ENCODE data around the gene PCYOX1L. TPM values are rescaled to one million over a fixed set of nuclear protein-coding genes. Genes with fewer than 3 reads are reported as not detected.
A peak's percentile ranks its signal among the peaks of the same experiment; 100 is the strongest.

Gene PCYOX1L
- total RNA-seq, 1 experiment from 2014 or later = 8.3 TPM

DNA sequence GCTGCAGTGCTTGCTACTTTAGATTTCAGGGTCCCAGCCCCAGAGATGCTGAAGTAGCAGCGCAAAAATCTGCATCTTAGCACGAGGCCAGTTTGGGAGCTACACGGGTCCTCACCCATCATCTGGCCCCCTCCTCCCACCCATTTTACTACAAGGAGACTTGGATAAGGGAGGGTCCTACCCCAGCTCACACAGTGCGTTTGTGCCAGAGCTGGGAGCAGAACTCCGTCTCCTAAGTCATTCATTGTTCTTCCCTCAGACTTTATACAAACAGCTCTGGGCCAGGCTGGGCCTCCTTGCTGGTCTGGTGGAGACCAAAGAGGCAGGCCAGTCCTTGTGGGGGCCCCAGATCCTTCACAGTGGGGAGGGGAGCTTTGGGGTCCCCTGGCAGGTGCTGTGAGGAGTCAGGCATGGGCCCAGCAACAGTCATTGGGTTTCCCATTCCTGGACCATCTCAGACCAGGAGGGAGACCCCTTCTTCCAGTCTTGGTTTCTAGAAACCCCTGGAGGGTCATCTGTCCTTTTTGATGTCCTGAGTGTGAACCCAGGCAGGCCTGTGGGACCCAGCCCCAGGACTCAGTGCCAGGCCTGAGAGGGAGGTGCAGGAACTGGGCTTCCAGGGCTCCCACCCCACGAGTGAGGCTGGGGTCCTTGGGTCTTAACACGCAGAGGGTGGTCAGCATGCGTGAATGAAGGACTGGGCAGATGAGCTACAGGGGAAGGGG lies 23.6 kb downstream of the PCYOX1L start:
- intact Hi-C loops (cut with micrococcal nuclease; ENCODE audit: unreplicated experiment) = no loop called here
- CTCF ChIA-PET = interaction anchor here (0.5 to 2.5 kb wide), 9 partner anchors 10 to 237 kb away, joined by 3 to 31 read pairs (median 3); no protein-coding TSS in a partner anchor
- H3K27me3 ChIP-seq (ENCODE audit: insufficient read depth, low read depth) = no peaks in the 10 kb centered on the region
- POLR2A ChIA-PET (ENCODE audit: unreplicated experiment) = interaction anchor here (0.6 kb wide), 2 partner anchors 59 to 893 kb away, joined by 3 to 4 read pairs; no protein-coding TSS in a partner anchor
- H3K4me1 ChIP-seq (replicated peaks; ENCODE audit: insufficient read depth) = no peaks in the 10 kb centered on the region
- no peaks in the 10 kb centered on the region for H3K9me3 ChIP-seq (ENCODE audit: insufficient read depth, low read depth)
- no peak for DNase-seq
- no TSS peak for BruUV-seq (replicated peaks)
- H2AFZ ChIP-seq = no peak overlapping the region; the same call in 1 of the 2 replicates
- 0 out of 2 replicates have a peak overlapping the region, but pooled peaks have one; percentile 3 for H3K4me2 ChIP-seq
- H3K79me2 ChIP-seq (ENCODE audit: low read depth) = no peaks in the 10 kb centered on the region
- no peaks in the 10 kb centered on the region for H3K36me3 ChIP-seq (ENCODE audit: low read depth)
- no peaks in the 10 kb centered on the region for H3F3A ChIP-seq (ENCODE audit: insufficient read depth, low read depth)
- no peak for TF ChIP-seq EZH2 (IDR thresholded peaks at IDR 0.05; ENCODE audit: low read depth)
- no peaks in the 10 kb centered on the region for H3K9me2 ChIP-seq (ENCODE audit: insufficient read depth)
- H3K4me3 ChIP-seq = no peak overlapping the region
- H4K20me1 ChIP-seq (ENCODE audit: insufficient read depth) = no peaks in the 10 kb centered on the region
- no peak overlapping the region for H3K27ac ChIP-seq

DNA sequence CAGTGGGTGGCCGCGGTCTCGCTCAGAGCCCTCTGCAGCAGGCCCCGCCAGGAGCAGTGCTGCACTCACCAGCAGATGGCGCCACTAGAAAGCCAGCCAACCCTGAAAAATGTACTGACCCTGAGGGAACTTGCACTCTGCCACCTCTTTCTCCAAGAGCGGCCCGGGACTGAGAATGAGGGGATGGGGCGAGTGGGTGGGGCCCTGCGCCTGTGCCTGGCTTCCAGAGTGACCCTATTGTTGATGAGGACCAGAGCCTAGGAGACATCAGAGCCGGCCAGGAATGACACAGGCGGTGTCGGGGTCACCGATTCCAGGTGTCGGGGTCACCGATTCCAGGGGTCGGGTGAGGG lies 24.1 kb downstream of the PCYOX1L start:
- DNase-seq = peak in 1 of 2 experiments; percentile 81
- POLR2A ChIA-PET (ENCODE audit: unreplicated experiment) = interaction anchor here (0.5 to 0.6 kb wide), 2 partner anchors 10 to 893 kb away, joined by 3 to 4 read pairs; no protein-coding TSS in a partner anchor

DNA sequence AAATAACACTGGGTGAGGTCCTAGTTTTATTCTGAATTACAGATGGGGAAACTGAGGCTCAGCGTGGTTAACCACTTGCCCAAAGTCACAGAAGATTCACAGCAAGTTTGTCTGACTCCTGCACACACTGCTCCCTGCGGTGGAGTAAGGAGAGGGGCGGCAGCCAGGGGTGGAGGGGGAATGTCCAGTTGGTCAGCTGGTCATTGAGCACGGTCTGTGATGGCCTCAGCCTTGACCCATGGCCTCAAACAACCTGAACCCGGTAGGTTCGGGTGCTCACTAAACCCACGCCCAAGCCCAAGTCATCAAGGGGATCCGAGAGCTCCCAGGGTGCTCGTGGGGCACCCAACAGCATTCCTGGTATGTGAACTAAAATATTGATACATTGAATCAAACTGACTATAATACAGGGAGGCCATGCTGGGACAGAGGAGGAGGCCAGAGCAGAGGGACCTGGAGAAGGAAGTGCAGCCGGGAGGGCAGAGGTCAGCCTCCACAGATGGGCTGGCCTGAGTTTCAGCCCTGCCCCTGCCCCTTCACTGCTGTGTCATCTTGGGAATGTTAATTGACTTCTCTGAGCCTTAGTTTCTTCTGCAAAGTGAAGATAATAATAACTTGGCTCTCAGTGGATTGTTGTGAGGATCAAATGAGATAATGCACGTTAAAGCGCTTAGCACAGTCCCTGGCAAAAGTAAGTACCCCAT lies 24.8 kb downstream of the PCYOX1L start:
- H3F3A ChIP-seq (ENCODE audit: insufficient read depth, low read depth) = no peaks in the 10 kb centered on the region
- BruUV-seq (replicated peaks) = no TSS peak
- no peaks in the 10 kb centered on the region for H3K79me2 ChIP-seq (ENCODE audit: low read depth)
- no peaks in the 10 kb centered on the region for H4K20me1 ChIP-seq (ENCODE audit: insufficient read depth)
- intact Hi-C loops (cut with micrococcal nuclease; ENCODE audit: unreplicated experiment) = loop anchor here (1.0 kb wide), 3 partner anchors 52 to 236 kb away; no protein-coding TSS in a partner anchor
- H3K27me3 ChIP-seq (ENCODE audit: insufficient read depth, low read depth) = no peaks in the 10 kb centered on the region
- H3K9me3 ChIP-seq (ENCODE audit: insufficient read depth, low read depth) = no peaks in the 10 kb centered on the region
- no peak overlapping the region for H3K27ac ChIP-seq
- no peaks in the 10 kb centered on the region for H3K9me2 ChIP-seq (ENCODE audit: insufficient read depth)
- no peaks in the 10 kb centered on the region for H3K4me1 ChIP-seq (replicated peaks; ENCODE audit: insufficient read depth)
- H2AFZ ChIP-seq = no peak overlapping the region
- TF ChIP-seq EZH2 (IDR thresholded peaks at IDR 0.05; ENCODE audit: low read depth) = no peak
- TF ChIP-seq, protein P1, sequence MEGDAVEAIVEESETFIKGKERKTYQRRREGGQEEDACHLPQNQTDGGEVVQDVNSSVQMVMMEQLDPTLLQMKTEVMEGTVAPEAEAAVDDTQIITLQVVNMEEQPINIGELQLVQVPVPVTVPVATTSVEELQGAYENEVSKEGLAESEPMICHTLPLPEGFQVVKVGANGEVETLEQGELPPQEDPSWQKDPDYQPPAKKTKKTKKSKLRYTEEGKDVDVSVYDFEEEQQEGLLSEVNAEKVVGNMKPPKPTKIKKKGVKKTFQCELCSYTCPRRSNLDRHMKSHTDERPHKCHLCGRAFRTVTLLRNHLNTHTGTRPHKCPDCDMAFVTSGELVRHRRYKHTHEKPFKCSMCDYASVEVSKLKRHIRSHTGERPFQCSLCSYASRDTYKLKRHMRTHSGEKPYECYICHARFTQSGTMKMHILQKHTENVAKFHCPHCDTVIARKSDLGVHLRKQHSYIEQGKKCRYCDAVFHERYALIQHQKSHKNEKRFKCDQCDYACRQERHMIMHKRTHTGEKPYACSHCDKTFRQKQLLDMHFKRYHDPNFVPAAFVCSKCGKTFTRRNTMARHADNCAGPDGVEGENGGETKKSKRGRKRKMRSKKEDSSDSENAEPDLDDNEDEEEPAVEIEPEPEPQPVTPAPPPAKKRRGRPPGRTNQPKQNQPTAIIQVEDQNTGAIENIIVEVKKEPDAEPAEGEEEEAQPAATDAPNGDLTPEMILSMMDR (conservative IDR thresholded peaks at IDR 0.05) = no peak
- H3K36me3 ChIP-seq (ENCODE audit: low read depth) = no peaks in the 10 kb centered on the region
- no peak overlapping the region for H3K4me3 ChIP-seq
- ChIA-PET POLR2A (ENCODE audit: unreplicated experiment) (interaction anchor here (0.5 kb wide), 1 partner anchor 11 kb away, joined by 3 read pairs; no protein-coding TSS in a partner anchor), CTCF (interaction anchor here (0.6 to 2.5 kb wide), 5 partner anchors 52 to 1525 kb away, joined by 3 to 31 read pairs (median 3); no protein-coding TSS in a partner anchor)
- no peak for DNase-seq
- H3K4me2 ChIP-seq = no peak overlapping the region

More for the DNA sequence above, 24.1 kb downstream of the PCYOX1L start:
- no peak overlapping the region for H3K27ac ChIP-seq
- no peak overlapping the region for H3K4me3 ChIP-seq
- no peaks in the 10 kb centered on the region for H3F3A ChIP-seq (ENCODE audit: insufficient read depth, low read depth)
- H3K79me2 ChIP-seq (ENCODE audit: low read depth) = no peaks in the 10 kb centered on the region
- TF ChIP-seq EZH2 (IDR thresholded peaks at IDR 0.05; ENCODE audit: low read depth) = no peak
- TF ChIP-seq, protein P1 (conservative IDR thresholded peaks at IDR 0.05) = peak; percentile 94
- no peaks in the 10 kb centered on the region for H3K9me3 ChIP-seq (ENCODE audit: insufficient read depth, low read depth)
- H3K4me1 ChIP-seq (replicated peaks; ENCODE audit: insufficient read depth) = no peaks in the 10 kb centered on the region
- 0 out of 2 replicates have a peak overlapping the region, but pooled peaks have one; percentile 3 for H3K4me2 ChIP-seq
- BruUV-seq (replicated peaks) = no TSS peak
- H3K9me2 ChIP-seq (ENCODE audit: insufficient read depth) = no peaks in the 10 kb centered on the region
- no peaks in the 10 kb centered on the region for H4K20me1 ChIP-seq (ENCODE audit: insufficient read depth)
- CTCF ChIA-PET = interaction anchor here (0.6 to 2.5 kb wide), 5 partner anchors 10 to 80 kb away, joined by 3 to 31 read pairs (median 3); no protein-coding TSS in a partner anchor
- no peaks in the 10 kb centered on the region for H3K36me3 ChIP-seq (ENCODE audit: low read depth)
- no peak overlapping the region; the same call in 1 of the 2 replicates for H2AFZ ChIP-seq
- intact Hi-C loops (cut with micrococcal nuclease; ENCODE audit: unreplicated experiment) = loop anchor here (1.0 kb wide), 3 partner anchors 52 to 236 kb away; no protein-coding TSS in a partner anchor
- H3K27me3 ChIP-seq (ENCODE audit: insufficient read depth, low read depth) = no peaks in the 10 kb centered on the region

Data from PC-9 (cell line).